Suprapubic skin (tissue), 4 donors: ENCODE data around the gene AKR1A1. TPM values are rescaled to one million over a fixed set of nuclear protein-coding genes. Genes with fewer than 3 reads are reported as not detected.
"Not testable (repeated sequence)": the region's sequence is repeated elsewhere in the genome, so short reads cannot be mapped to it uniquely, and the experiment has no call there.

ENCODE experiments used
- DNase-seq, 2 donors: peaks; one replicate each; pipeline ENCODE4 v3.0.0-alpha.2; 2019; ENCODE audit warnings: low spot score in 2 of 2
- H3K27ac ChIP-seq: fragments of 200-600 bp; sonication (generic); one replicate; pipeline ENCODE4 v1.5.1; 2019
- H3K27me3 ChIP-seq: fragments of 200-600 bp; sonication (generic); one replicate; pipeline ENCODE4 v1.5.1; 2019
- H3K36me3 ChIP-seq: fragments of 200-600 bp; sonication (generic); one replicate; pipeline ENCODE4 v1.5.1; 2019
- H3K4me1 ChIP-seq: fragments of 200-600 bp; sonication (generic); one replicate; pipeline ENCODE4 v1.5.1; 2019
- H3K4me3 ChIP-seq: fragments of 200-600 bp; sonication (generic); one replicate; pipeline ENCODE4 v1.5.1; 2019; ENCODE audit warnings: mild to moderate bottlenecking
- H3K9me3 ChIP-seq: fragments of 200-600 bp; sonication (generic); one replicate; pipeline ENCODE4 v1.5.1; 2019
- CTCF ChIP-seq, 2 donors: fragments of 200-600 bp in 1 of 2; fragments of 450-650 bp in 1 of 2; sonication (generic) in 1 of 2; IDR thresholded peaks; one replicate each; pipeline ENCODE4 v1.5.1; 2016 to 2019; ENCODE audit warnings: antibody characterized with exemption in 2 of 2, mild to moderate bottlenecking in 1 of 2, moderate library complexity in 1 of 2
- EP300 ChIP-seq: sonication (generic); formaldehyde crosslinking; IDR thresholded peaks from one replicate; pipeline ENCODE4 v1.6.1; 2017; ENCODE audit warnings: antibody characterized with exemption
- POLR2A ChIP-seq, 2 donors: fragments of 450-650 bp; IDR thresholded peaks; one replicate each; pipeline ENCODE4 v1.6.1; 2017; ENCODE audit warnings: antibody characterized with exemption in 2 of 2, mild to moderate bottlenecking in 2 of 2, moderate library complexity in 2 of 2
- POLR2AphosphoS5 ChIP-seq, 3 donors: sonication (generic); formaldehyde crosslinking; IDR thresholded peaks; one replicate each; pipeline ENCODE4 v1.6.1; 2017; ENCODE audit warnings: antibody characterized with exemption in 3 of 3
- WGBS: methylation state at CpG from one replicate; pipeline ENCODE4 v1.1.5; 2018; 5-methylcytosine and 5-hydroxymethylcytosine counted together
- total RNA-seq, 4 donors: library from RNA; depleted of rRNA; stranded (reverse); fragments of >200 nt; gene quantifications; one replicate each; pipeline ENCODE4 v1.1.0, GENCODE V29; 2016

The AKR1A1 gene
- total RNA-seq, 4 donors from 2014 or later: 60.1 to 87.1 (median 82.8) TPM

- DNase-seq: no peak
- no peak for TF ChIP-seq CTCF (IDR thresholded peaks at IDR 0.05)
- TF ChIP-seq POLR2A (IDR thresholded peaks at IDR 0.05): no peak
- TF ChIP-seq EP300: no peak
- TF ChIP-seq POLR2AphosphoS5 (IDR thresholded peaks at IDR 0.05): no peak
- H3K27me3 ChIP-seq: no peaks in the 10 kb centered on the region
- H3K4me3 ChIP-seq: no peak overlapping the region
- H3K36me3 ChIP-seq: peaks cover 72% of the 10 kb centered on the region
- peaks cover 30% of the 10 kb centered on the region for H3K4me1 ChIP-seq
- H3K9me3 ChIP-seq: no peaks in the 10 kb centered on the region
- WGBS: 39% methylated on average over 3 of the region's 3 CpGs
- no peak overlapping the region for H3K27ac ChIP-seq
These were observed 34.6 kb upstream of the AKR1A1 start for GRCh38 chr1:45516036-45516435.

GRCh38 chr1:45516465-45516864 is 34.2 kb upstream of the AKR1A1 start:
- H3K4me1 ChIP-seq: peaks cover 30% of the 10 kb centered on the region
- H3K36me3 ChIP-seq: peaks cover 67% of the 10 kb centered on the region
- H3K9me3 ChIP-seq: no peaks in the 10 kb centered on the region
- no peak overlapping the region for H3K27ac ChIP-seq
- no peak for TF ChIP-seq POLR2AphosphoS5 (IDR thresholded peaks at IDR 0.05)
- TF ChIP-seq POLR2A (IDR thresholded peaks at IDR 0.05): no peak
- no peak for TF ChIP-seq CTCF (IDR thresholded peaks at IDR 0.05)
- TF ChIP-seq EP300: no peak
- DNase-seq: no peak
- 57% methylated on average over 4 of the region's 4 CpGs for WGBS
- H3K27me3 ChIP-seq: no peaks in the 10 kb centered on the region
- H3K4me3 ChIP-seq: no peak overlapping the region

GRCh38 chr1:45518366-45518765 is 32.3 kb upstream of the AKR1A1 start:
- not testable (repeated sequence) for H3K27me3 ChIP-seq, H3K4me3 ChIP-seq, H3K9me3 ChIP-seq, DNase-seq, H3K27ac ChIP-seq
- H3K4me1 ChIP-seq: peaks cover 39% of the 10 kb centered on the region
- peaks cover 48% of the 10 kb centered on the region for H3K36me3 ChIP-seq
- WGBS: 93% methylated on average over 4 of the region's 4 CpGs

GRCh38 chr1:45518910-45519309 is 31.7 kb upstream of the AKR1A1 start:
- Histone ChIP-seq H3K27ac (peak overlapping the region; percentile 14), H3K4me3 (no peak overlapping the region), H3K9me3 (no peaks in the 10 kb centered on the region), H3K4me1 (peaks cover 39% of the 10 kb centered on the region), H3K36me3 (peaks cover 43% of the 10 kb centered on the region), H3K27me3 (no peaks in the 10 kb centered on the region)
- TF ChIP-seq POLR2A (IDR thresholded peaks at IDR 0.05) (no peak), EP300 (no peak), POLR2AphosphoS5 (IDR thresholded peaks at IDR 0.05) (no peak), CTCF (IDR thresholded peaks at IDR 0.05) (no peak)
- no peak for DNase-seq
- WGBS: 10% methylated on average over 1 of the region's 1 CpG

GRCh38 chr1:45519774-45520173 is 30.9 kb upstream of the AKR1A1 start:
- Histone ChIP-seq H3K4me3 (peak overlapping the region; percentile 83), H3K4me1 (peaks cover 39% of the 10 kb centered on the region), H3K36me3 (peaks cover 34% of the 10 kb centered on the region), H3K27ac (peak overlapping the region; percentile 14)
- not testable (repeated sequence) for H3K27me3 ChIP-seq, DNase-seq, H3K9me3 ChIP-seq
- WGBS: 73% methylated on average over 16 of the region's 16 CpGs

- Histone ChIP-seq H3K9me3 (no peaks in the 10 kb centered on the region), H3K4me1 (peaks cover 34% of the 10 kb centered on the region), H3K27me3 (no peaks in the 10 kb centered on the region), H3K36me3 (peaks cover 15% of the 10 kb centered on the region), H3K27ac (peak within 1 kb of the TSS; percentile 89), H3K4me3 (peak within 1 kb of the TSS; percentile 83)
- TF ChIP-seq CTCF (IDR thresholded peaks at IDR 0.05) (peak in 1 of 2 donors; percentile 30), POLR2A (IDR thresholded peaks at IDR 0.05) (peak; percentile 99), EP300 (no peak), POLR2AphosphoS5 (IDR thresholded peaks at IDR 0.05) (peak; percentile 99 to 100 (median 100))
- WGBS: under 1% methylated on average over 13 of the region's 72 CpGs
- peak; percentile 99 for DNase-seq
These were observed 29.0 kb upstream of the AKR1A1 start, which contains the start of gene PRDX1 for GRCh38 chr1:45521413-45522323. TSS of gene PRDX1 (minus strand) at chr1:45521884. CDS start at chr1:45519043, 2,841 bp downstream.
